GM23248 (cell line): ENCODE data around the gene KCNQ2.

Source experiments
- EZH2 ChIP-seq: fragments of 200-600 bp; sonication (generic); IDR thresholded peaks from 2 replicates; pipeline ENCODE4 v1.6.1; 2018; ENCODE audit warnings: antibody characterized with exemption, mild to moderate bottlenecking; ENCODE audit not compliant: insufficient read depth, poor library complexity, severe bottlenecking
- EZH2phosphoT487 ChIP-seq: fragments of 200-600 bp; sonication (generic); IDR thresholded peaks from 2 replicates; pipeline ENCODE4 v1.6.1; 2018; ENCODE audit warnings: antibody characterized with exemption, moderate library complexity, mild to moderate bottlenecking, low read depth; ENCODE audit not compliant: insufficient read depth

DNA sequence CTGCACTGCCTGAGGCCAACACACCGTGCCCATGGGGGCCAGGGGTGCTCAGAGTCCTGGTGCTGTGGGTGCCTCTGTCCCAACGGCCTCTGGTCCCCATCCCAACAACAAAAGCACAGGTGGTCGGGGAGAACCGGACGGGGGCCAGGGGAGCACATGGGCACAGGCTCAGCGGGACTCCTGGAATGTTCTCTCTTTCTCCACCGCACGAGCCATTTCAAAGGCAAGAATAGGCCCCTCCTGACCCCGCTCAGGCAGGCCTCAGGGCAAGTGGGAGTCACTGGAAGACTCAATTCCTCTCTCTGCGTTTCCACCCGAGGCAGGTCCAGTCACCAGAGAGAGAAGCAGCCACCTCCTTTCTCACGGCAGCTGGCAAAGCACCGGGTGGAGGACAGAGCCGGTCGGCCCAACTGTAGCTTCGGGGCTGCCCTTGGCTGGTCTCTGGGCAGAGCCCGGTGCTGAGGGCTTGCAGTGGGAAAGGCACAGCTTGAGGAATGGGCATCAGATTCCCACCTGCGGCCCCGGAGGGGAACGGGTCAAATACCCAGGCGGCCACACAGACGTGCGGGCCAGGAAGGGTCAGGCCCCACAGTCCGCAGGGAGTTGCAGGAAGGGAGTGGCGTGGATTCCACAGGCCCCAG is 55.2 kb downstream of the KCNQ2 start:
- no peak for TF ChIP-seq EZH2phosphoT487
- TF ChIP-seq EZH2: no peak
